GM13976 (cell line): ENCODE data around the gene ZNF746.

Source experiments
- DNase-seq: peaks from one replicate; pipeline ENCODE4 v3.0.0; 2012; ENCODE audit warnings: low spot score
- in situ Hi-C: fragments of 300-500 bp; cut with MboI; formaldehyde crosslinking; loops from one replicate; pipeline ENCODE4 v1.12.0; 2022; ENCODE audit warnings: low sequenced_read_pairs, mixed read lengths, inconsistent platforms; ENCODE audit not compliant: unreplicated experiment
- TF ChIP-seq, protein P1 (sequence below): IDR thresholded peaks from 2 replicates; pipeline ENCODE4 v1.5.1; 2012; ENCODE audit warnings: borderline replicate concordance, mild to moderate bottlenecking; ENCODE audit not compliant: insufficient read depth; ENCODE audit errors: extremely low read depth, missing control alignments, control extremely low read depth

Gene ZNF746

DNA sequence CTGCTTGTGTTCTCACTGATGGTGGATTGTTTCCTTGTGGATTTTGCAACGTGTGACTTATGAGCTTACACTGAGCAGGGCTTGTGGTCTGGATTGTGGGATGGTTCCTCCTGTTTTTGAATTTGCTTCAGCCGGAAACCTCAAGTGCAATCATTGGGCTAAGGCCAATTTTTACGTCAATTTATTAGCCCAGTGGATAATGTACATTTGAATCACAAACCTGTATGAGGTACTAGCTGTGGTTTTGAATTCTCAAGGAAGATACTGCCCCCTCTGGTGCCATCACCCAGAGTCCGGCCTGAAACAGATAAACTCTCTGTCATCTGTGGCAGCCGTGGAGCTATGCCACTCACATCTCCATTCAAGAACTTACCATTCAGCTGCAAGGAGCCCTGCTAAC, 29.4 kb downstream of the ZNF746 start:
- TF ChIP-seq, protein P1, sequence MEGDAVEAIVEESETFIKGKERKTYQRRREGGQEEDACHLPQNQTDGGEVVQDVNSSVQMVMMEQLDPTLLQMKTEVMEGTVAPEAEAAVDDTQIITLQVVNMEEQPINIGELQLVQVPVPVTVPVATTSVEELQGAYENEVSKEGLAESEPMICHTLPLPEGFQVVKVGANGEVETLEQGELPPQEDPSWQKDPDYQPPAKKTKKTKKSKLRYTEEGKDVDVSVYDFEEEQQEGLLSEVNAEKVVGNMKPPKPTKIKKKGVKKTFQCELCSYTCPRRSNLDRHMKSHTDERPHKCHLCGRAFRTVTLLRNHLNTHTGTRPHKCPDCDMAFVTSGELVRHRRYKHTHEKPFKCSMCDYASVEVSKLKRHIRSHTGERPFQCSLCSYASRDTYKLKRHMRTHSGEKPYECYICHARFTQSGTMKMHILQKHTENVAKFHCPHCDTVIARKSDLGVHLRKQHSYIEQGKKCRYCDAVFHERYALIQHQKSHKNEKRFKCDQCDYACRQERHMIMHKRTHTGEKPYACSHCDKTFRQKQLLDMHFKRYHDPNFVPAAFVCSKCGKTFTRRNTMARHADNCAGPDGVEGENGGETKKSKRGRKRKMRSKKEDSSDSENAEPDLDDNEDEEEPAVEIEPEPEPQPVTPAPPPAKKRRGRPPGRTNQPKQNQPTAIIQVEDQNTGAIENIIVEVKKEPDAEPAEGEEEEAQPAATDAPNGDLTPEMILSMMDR: no peak
- no peak for DNase-seq
- in situ Hi-C loops: no loop called here

DNA sequence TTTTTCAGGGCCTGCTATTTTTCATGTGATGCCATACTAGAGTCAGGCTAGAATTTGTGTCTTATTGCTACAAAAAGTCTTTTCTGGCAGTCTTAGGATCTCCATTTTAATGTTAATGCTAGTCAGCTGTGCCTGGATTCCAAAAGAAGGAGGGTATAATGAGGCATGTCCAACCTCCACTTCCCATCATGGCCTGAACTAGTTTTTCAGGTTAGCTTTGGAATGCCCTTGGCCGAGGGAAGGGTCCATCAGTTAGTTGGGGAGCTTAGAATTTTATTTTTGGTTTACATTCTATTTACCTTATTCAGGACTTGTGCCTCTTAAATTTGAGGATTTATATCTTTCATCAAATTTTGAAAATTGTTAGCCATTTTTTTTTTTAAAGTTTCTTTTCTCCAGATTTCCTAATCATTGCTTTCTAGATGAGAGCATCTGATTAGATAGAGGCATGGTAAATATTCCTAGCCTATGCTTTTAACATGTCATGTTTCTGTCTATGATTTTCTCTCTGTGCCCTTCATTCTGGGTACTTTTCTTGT, 30.2 kb downstream of the ZNF746 start:
- TF ChIP-seq, protein P1: no peak
- in situ Hi-C loops: no loop called here
- no peak for DNase-seq

GRCh38 chr7:149466364-149466763, 31.2 kb downstream of the ZNF746 start:
- no peak for DNase-seq
- in situ Hi-C loops: no loop called here
- TF ChIP-seq, protein P1: no peak

DNA sequence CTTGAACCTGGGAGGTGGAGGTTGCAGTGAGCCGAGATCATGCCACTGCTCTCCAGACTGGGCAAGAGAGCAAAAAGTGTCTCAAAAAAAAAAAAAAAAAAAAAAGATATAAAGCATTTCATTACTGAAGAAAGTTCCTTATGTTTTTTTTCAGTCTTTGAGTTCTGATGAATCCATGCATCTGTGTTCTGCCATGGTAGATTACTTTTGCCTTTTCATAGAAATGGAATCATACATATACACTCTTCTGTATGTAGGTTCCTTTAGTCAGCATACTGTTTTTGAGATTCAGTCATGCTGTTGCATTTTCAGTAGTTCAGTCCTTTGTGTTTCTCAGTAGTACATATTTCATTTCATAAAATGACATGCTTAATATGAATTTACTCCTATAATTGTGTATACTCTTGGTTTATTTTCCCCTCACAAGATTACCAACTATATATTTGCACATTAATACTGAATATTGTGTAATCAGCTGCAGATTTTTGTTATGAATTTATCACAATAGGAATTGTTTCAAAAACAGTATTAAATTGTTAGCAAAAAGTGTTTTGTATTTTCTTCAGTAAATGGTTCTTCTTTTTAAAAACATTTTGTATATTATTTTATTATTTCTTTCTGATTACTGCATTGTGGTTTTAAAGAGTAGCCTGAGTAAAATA, 34.0 kb downstream of the ZNF746 start:
- TF ChIP-seq, protein P1: no peak
- in situ Hi-C loops: no loop called here
- DNase-seq: no peak

- DNase-seq: no peak
- in situ Hi-C loops: no loop called here
- TF ChIP-seq, protein P1: no peak
These were observed 35.5 kb downstream of the ZNF746 start for GRCh38 chr7:149462101-149462520.

- DNase-seq: peak; percentile 93
- TF ChIP-seq, protein P1: peak; percentile 77
- in situ Hi-C loops: no loop called here
These were observed 36.9 kb downstream of the ZNF746 start, which contains the start of gene ZNF777 for GRCh38 chr7:149460493-149461277. TSS of gene ZNF777 (minus strand) at chr7:149461062. CDS start at chr7:149456022, 5,040 bp downstream.
